Right forelimb (tissue), 1 donor: ENCODE results near the gene CAMSAP2.
"Not testable (repeated sequence)": the region's sequence is repeated elsewhere in the genome, so short reads cannot be mapped to it uniquely, and the experiment has no call there.

Experiments used
- DNase-seq: peaks from one replicate; pipeline ENCODE4 v3.0.0-alpha.2; 2018

The CAMSAP2 gene

GRCh38 chr1:200738949-200739651, 407 bp downstream of the CAMSAP2 start:
- peak; percentile 95 for DNase-seq

DNA sequence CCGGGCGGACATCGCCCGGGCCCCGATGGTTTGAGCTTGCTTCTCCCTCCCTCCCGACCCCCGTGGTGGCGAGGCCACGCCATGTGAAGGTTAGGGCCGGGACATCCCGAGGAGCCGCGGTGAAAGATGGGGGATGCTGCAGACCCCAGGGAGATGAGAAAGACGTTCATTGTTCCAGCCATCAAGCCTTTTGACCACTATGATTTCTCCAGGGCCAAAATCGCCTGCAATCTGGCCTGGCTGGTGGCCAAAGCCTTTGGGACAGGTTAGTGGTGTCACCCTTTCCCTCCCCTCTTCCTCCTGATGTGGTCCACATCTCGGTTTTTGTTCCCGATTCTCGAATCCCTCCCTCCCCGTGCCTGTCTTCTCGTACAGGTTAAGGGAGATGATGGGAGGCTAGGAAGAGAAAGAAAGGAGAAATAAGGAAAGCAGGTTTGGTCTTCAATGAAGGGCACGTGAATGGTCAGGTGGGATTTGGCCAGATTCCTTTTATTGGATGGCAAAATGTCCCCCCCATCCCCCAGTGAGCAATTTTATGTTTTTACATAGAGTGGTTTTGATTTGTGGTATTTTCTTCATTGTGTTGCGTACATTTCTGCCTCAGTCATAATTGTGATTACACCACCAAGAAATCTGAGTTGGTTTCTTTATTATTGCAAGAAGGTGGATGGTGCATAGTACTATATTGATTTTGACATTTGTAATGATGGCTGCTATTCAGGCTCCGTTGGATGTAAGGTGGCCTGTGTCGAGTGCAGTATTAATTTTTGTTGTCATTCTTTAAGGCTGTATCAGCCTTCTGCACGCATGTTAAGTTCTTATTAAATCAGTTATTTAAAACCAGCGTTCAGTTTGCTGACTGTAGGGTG, 1.2 kb downstream of the CAMSAP2 start:
- peak; percentile 70 for DNase-seq

DNA sequence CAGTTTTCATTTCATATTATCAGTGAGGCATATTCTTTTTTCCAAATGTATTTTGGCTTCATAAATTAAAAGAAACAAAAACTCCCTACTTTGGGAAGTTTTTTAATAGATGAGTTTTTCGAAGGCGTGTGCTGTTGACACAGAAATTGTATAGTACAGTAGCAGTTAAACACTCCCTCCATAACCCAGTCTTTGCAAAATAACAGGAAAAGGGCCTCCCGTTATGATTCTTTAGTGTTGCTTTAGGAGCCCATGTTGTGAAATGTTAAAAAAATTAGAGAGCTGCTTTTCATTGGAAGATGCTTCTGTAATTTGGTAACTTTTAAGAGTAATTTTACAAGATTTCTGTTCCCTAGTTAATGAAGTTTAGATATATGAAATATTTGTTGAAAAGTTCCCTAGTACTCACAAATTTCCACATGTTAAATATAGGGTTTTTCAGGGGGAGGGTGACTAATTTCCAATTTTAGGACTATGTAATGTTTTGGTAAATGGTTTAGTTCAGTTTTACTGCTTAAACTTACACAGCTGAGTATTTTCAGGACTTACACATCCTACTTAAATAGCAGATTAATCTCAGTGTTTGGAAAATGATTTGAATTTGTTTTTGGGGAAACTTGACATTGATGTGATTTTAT, 2.0 kb downstream of the CAMSAP2 start:
- no peak for DNase-seq

DNA sequence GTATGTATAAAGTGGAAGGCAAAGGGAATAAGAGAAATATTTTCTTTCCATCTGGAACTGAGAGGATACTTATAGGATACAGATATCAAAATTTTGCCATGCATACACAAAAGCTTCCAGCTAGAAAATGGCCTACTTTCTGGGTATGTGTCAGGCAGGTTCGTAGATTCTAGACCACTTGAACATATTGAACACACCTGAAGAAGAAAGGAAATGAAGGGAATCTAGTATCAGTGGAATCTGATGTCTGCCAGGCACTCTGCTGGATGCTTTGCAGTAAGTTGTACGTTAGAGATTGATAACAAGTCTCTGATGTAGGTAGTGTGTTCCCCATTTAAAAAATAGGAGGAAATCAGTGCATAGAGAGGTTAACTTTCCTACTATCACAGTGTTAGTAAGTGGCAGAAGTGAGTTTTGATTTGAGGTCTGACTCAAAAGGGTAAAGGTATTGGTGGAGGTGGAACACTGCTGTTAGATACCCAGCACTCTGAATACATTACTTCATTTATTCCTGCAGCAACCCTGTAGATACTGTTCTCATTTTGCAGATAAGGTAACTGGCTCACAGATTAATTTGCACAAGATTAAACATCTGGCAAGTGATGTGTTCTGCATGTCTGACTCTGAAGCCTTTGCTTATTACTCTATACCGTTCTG, 3.0 kb downstream of the CAMSAP2 start:
- no peak for DNase-seq

- no peak for DNase-seq
Observed at GRCh38 chr1:200744143-200744542, 5.5 kb downstream of the CAMSAP2 start.

GRCh38 chr1:200749090-200749489, 10.4 kb downstream of the CAMSAP2 start:
- DNase-seq = no peak

DNA sequence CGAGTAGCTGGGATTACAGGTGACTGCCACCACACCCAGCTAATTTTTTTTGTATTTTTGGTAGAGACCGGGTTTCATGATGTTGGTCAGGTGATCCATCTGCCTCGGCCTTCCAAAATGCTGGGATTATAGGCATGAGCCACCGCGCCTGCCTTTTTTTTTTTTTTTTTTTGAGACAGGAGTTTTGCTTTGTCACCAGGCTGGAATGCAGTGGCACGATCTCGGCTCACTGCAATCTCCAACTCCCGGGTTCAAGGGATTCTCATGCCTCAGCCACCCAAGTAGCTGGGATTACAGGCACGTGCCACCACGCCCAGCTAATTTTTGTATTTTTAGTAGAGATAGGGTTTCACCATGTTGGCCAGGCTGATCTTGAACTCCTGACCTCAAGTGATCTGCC, 12.1 kb downstream of the CAMSAP2 start:
- DNase-seq = not testable (repeated sequence)

- DNase-seq = no peak
Observed at GRCh38 chr1:200751717-200752116, 13.0 kb downstream of the CAMSAP2 start.

GRCh38 chr1:200753650-200754198, 15.0 kb downstream of the CAMSAP2 start:
- no peak for DNase-seq

GRCh38 chr1:200755456-200755855, 16.8 kb downstream of the CAMSAP2 start:
- no peak for DNase-seq

DNA sequence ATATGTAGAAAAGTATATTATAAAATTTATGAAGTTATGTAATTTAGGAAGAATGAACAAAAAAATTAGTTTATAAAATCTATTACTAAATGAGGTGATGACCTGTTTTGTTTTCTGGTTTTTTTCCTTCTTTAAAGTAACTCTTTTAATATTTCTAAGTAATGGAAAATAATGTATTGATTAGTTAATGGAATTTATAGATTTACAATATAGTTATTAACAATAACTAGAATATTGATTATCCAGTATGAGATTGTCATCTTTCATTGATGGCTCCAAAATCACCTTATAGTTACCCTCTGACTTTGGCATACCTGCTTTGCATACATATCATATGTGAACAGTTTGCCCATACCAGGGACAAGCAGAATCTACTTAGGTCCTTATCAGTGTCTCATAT, 23.4 kb downstream of the CAMSAP2 start:
- DNase-seq = no peak

GRCh38 chr1:200767321-200767720, 28.6 kb downstream of the CAMSAP2 start:
- no peak for DNase-seq

- DNase-seq = no peak
Observed at GRCh38 chr1:200771625-200772555, 33.2 kb downstream of the CAMSAP2 start.

DNA sequence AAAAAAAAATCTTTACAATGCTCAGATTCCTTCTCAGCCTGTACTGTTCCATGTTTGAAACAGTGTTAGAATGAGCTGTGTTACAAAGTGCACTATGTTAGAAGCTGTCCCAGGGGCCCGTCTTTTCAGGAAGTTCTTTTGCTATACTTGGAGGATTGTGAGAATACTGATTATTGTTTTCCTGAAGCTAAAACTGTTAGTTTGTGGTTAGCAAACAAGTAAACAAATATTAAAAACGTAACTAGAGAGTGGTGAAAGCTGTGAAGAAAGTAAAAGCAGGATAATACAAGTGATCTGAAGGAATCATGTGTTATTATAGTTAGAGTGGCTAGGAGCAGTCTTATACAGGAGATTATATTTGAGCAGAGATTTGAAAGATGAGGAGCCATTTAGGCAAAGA, 35.6 kb downstream of the CAMSAP2 start:
- DNase-seq = no peak

GRCh38 chr1:200774735-200775444, 36.2 kb downstream of the CAMSAP2 start:
- no peak for DNase-seq

GRCh38 chr1:200775850-200776249, 37.2 kb downstream of the CAMSAP2 start:
- no peak for DNase-seq

- DNase-seq = no peak
Observed at GRCh38 chr1:200776949-200777348, 38.3 kb downstream of the CAMSAP2 start.

GRCh38 chr1:200778766-200779165, 40.1 kb downstream of the CAMSAP2 start:
- no peak for DNase-seq

GRCh38 chr1:200779326-200779725, 40.6 kb downstream of the CAMSAP2 start:
- no peak for DNase-seq

GRCh38 chr1:200780545-200781369, 42.1 kb downstream of the CAMSAP2 start:
- DNase-seq = no peak
